Measurements from ENCODE around the gene RTEL1.

RTEL1 gene

DNA sequence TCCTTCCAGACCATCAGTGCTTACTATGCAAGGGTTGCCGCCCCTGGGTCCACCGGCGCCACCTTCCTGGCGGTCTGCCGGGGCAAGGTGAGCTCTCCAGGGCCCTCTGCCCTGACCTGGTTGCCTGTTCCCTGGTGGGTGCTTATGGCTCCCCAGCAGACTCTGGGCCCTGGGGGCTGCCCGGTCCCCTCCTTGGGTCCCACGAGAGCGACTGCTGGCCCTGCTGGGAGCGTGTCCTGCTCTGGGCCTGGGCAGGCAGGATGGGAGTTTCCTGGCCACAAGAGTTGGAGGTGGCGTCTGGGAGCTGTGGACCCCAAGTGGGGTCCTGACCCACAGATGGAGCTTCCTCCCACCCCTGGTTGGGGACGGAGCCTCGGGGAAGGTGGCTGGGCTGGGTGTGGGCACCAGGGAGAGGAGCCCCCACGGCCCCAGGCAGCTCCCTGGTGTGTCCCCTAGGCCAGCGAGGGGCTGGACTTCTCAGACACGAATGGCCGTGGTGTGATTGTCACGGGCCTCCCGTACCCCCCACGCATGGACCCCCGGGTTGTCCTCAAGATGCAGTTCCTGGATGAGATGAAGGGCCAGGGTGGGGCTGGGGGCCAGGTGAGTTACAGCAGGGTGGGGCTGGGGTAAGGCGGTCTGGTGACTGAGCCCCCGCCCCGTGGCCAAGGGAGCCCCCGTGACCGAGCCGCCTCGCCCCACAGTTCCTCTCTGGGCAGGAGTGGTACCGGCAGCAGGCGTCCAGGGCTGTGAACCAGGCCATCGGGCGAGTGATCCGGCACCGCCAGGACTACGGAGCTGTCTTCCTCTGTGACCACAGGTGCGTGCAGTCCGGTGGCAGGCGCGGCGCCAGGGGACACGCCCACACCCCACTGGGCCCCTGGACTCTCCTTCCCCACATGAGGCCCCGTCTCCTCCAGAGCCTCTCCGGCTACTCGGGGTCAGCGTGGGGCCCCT lies 31.2 kb downstream of the RTEL1 start:
- no peak for DNase-seq (ENCODE audit: low read depth)

DNA sequence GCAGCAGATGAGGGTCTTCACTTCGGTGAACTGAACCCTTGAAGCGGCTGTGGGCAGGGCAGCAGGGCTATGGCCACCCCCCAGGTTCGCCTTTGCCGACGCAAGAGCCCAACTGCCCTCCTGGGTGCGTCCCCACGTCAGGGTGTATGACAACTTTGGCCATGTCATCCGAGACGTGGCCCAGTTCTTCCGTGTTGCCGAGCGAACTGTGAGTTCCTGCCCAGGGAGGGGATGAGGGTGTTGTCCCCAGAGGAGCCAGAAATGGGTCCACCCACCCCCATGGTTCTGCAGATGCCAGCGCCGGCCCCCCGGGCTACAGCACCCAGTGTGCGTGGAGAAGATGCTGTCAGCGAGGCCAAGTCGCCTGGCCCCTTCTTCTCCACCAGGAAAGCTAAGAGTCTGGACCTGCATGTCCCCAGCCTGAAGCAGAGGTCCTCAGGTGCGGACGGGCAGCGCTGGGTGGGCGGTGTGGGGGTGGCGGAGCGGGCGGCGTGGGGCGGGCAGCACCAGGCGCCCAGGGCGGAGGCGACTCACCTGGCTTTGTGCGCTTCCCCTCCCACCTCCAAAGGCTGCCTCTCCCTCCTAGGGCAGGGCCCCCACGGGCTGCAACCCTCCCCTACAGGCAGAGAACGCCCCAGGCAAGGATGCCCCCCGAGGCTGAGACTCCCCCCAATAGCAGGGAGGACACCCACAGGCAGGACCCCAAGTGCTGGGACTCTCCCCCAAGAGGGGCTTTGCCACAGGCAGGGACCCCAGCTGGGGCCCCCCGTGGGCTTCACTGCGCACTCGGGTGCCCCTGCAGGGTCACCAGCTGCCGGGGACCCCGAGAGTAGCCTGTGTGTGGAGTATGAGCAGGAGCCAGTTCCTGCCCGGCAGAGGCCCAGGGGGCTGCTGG lies 32.1 kb downstream of the RTEL1 start:
- DNase-seq (ENCODE audit: low read depth): no peak

DNA sequence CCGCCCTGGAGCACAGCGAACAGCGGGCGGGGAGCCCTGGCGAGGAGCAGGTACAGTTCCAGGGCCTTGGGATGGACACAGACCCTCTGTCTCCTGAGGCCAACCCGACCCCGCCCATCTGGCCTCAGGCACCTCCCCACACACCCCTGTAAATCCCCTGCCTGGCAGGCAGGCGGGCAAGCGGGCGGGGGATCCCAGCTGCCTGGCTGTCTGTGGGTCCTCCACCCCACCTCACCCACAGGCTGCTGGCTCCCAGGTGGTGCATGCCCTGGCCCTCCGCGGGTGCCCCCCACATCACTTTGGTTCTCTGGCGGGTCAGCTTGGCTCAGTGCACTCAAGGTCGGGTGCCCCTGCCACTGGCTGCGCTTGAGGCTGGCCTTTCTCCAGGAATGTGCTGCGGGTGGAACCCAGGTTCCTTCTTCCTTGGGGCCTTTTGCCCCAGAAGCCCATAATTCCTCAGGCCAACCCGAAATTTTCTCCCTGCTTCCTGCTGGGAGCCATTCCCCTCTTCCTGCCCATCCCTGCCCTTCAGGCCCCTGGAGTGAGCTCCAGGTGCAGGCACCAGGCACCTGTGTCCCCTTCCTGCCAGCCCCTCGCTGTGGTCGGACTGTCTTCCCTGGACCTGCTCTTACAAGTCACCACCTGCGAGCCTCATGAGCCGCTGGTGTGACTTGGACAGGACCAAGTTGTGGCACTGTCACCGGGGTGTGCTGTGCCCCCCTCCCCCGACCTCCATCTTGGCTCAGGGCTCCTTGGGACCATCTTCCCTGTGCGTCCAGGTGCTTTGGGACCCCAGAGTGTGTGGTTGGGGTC lies 33.0 kb downstream of the RTEL1 start:
- DNase-seq (ENCODE audit: low read depth): no peak

DNA sequence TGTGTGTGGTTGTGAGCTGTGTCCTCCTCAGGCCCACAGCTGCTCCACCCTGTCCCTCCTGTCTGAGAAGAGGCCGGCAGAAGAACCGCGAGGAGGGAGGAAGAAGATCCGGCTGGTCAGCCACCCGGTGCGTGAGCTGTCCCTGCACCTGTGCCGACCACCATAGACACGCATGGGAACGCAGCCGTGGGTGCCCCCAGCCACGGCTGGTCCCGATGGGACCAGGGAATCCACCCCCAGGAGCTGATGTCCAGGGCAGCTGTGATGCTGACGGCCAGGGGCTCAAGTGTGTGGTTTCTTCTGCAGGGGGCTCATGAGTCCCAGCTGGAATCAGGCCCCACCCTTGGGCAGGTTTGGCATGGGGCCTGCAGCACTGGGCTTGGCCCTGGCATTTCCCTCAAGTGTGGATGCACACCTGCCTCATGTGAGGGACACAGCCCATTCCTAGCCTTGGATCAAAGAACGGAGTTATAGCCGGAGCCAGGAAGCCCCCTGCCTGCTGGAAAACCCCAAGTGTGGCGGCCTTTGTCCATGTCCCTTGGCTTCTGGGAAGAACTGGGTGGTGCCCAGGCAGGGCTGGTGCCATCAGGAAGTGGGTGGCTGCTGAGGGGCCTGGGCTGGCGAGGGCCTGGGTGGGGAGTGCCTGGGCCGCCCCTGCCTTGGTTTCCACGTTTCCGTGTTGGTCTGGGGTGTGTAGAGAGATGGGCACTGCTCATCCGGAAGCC lies 33.8 kb downstream of the RTEL1 start:
- DNase-seq (ENCODE audit: low read depth): no peak

DNA sequence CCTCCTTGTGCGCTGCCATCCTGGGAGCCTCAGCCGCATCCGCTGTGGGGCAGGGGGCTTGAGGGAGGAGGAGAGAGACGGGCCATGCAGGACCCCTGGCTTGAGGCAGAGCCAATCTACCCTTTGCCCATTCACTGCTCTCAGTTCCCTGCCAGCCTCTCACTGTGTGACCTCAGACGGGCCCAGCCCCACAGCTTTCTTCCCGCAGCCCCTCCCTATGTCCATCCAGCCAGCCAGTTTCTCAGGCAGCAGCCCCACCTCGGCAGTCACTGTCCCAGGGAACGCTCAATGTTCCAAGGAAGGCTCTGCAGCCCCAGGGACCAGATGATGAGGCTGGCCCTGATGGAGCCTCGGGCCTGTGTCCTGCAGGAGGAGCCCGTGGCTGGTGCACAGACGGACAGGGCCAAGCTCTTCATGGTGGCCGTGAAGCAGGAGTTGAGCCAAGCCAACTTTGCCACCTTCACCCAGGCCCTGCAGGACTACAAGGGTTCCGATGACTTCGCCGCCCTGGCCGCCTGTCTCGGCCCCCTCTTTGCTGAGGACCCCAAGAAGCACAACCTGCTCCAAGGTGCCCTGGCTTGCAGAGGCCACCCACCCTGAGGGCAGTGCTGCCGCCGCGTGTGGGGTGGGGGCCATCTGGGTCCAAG lies 34.4 kb downstream of the RTEL1 start:
- DNase-seq (ENCODE audit: low read depth): no peak

DNA sequence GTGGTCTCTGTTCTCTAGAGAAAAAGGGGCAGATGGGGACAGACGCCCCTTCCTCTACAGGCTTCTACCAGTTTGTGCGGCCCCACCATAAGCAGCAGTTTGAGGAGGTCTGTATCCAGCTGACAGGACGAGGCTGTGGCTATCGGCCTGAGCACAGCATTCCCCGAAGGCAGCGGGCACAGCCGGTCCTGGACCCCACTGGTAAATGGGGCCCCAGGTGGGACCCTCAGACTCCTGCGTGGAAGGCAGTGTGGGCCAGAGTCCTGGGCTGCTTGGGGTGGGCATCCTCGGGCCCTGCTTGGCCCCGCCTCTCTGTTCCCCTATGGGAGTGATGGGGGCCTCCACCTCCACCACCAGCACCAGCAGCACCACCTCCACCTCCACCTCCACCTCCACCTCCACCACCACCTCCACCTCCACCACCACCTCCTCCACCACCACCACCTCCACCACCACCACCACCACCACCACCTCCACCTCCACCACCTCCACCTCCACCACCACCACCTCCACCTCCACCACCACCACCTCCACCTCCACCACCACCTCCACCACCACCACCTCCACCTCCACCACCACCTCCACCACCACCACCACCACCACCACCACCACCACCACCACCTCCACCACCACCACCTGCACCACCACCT lies 35.1 kb downstream of the RTEL1 start:
- no peak for DNase-seq (ENCODE audit: low read depth)

DNA sequence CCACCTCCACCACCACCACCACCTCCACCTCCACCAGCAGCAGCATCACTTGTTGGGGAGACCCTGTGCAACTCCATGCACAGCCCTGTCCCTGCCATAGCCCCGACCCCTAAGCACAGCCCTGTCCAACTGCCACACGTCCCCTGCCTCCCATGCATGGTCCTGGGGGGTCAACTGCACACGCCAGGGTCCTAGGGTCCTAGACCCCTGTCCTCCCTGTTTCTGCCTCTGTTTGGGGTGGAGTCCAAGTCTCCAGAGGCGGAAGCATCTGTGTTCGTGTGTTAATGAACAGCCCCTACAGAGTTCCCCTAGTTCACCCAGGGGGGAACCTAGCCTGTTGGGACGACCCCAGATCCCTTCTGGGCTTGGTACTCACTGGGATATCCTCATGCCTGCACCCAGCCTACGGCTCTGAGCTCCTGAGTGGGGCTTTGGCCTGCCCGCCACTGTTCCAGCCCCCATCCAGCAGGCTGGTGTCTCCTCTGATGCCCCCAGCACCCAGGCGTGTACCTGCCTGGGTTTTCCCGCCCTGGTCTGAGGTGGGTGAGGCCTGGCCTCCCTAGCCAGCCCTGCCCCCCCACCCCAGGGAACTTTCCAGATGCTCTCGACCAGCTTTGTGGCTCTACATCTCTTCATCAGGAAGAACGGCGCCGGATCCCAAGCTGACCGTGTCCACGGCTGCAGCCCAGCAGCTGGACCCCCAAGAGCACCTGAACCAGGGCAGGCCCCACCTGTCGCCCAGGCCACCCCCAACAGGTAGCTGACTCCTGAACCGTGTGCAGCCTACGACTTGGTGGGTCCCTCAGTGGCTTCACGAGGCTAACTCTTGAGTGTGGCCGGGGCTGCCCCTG lies 35.8 kb downstream of the RTEL1 start:
- no peak for DNase-seq (ENCODE audit: low read depth)

DNA sequence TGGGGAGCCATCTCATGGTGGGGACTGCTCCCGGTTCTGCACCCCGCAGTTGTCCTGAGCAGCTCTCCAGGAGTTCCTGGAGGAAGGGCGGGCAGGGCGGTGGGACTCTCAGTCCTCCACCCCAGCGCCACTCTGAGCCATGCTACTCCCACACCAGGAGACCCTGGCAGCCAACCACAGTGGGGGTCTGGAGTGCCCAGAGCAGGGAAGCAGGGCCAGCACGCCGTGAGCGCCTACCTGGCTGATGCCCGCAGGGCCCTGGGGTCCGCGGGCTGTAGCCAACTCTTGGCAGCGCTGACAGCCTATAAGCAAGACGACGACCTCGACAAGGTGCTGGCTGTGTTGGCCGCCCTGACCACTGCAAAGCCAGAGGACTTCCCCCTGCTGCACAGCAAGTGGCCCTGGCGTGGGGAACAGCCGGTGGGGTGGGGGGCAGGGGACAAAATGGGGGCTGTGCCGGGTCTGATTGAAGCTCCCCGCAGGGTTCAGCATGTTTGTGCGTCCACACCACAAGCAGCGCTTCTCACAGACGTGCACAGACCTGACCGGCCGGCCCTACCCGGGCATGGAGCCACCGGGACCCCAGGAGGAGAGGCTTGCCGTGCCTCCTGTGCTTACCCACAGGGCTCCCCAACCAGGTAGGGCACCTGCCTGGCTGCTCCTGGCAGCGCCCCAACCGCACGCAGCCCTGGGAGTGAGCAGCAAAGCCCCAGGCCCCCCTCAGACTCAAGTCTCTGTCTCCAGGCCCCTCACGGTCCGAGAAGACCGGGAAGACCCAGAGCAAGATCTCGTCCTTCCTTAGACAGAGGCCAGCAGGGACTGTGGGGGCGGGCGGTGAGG lies 36.7 kb downstream of the RTEL1 start:
- DNase-seq (ENCODE audit: low read depth): no peak

DNA sequence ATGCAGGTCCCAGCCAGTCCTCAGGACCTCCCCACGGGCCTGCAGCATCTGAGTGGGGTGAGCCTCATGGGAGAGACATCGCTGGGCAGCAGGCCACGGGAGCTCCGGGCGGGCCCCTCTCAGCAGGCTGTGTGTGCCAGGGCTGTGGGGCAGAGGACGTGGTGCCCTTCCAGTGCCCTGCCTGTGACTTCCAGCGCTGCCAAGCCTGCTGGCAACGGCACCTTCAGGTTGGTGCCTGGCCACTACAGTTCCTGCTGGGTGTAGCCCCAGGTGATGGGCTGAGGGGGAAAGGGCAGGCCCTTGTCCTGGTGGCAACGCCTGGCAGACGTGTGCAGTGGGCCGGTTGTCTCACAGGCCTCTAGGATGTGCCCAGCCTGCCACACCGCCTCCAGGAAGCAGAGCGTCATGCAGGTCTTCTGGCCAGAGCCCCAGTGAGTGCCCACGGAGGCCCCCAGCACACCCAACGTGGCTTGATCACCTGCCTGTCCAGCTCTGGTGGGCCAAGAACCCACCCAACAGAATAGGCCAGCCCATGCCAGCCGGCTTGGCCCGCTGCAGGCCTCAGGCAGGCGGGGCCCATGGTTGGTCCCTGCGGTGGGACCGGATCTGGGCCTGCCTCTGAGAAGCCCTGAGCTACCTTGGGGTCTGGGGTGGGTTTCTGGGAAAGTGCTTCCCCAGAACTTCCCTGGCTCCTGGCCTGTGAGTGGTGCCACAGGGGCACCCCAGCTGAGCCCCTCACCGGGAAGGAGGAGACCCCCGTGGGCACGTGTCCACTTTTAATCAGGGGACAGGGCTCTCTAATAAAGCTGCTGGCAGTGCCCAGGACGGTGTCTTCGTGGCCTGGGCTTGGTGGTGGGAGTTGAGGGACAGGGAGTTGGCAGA lies 37.6 kb downstream of the RTEL1 start:
- DNase-seq (ENCODE audit: low read depth): no peak

DNA sequence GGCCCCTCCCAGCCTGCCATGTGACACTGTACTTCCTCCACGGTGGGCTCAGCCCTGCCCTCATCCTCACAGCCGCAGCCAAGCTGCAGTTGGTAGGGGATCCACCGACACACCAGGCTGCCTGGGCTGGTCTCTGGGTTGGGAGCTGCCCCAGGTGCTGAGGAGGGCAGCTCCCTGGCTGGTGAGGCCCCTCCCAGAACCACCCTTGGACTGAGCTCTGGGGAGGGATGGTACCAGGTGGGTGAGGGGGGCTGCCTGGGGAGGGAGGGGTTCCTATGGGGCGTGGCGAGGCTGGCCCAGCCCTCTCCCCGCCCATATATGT lies 38.2 kb downstream of the RTEL1 start:
- DNase-seq (ENCODE audit: low read depth): no peak

DNA sequence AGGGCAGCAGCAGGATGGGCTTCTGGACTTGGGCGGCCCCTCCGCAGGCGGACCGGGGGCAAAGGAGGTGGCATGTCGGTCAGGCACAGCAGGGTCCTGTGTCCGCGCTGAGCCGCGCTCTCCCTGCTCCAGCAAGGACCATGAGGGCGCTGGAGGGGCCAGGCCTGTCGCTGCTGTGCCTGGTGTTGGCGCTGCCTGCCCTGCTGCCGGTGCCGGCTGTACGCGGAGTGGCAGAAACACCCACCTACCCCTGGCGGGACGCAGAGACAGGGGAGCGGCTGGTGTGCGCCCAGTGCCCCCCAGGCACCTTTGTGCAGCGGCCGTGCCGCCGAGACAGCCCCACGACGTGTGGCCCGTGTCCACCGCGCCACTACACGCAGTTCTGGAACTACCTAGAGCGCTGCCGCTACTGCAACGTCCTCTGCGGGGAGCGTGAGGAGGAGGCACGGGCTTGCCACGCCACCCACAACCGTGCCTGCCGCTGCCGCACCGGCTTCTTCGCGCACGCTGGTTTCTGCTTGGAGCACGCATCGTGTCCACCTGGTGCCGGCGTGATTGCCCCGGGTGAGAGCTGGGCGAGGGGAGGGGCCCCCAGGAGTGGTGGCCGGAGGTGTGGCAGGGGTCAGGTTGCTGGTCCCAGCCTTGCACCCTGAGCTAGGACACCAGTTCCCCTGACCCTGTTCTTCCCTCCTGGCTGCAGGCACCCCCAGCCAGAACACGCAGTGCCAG lies 38.7 kb downstream of the RTEL1 start, which contains the start of gene TNFRSF6B:
TSS of gene TNFRSF6B (plus strand) at position 25 of the 729 bp plus-strand sequence. CDS start at position 141, 116 bp downstream.
- no peak for DNase-seq (ENCODE audit: low read depth)

DNA sequence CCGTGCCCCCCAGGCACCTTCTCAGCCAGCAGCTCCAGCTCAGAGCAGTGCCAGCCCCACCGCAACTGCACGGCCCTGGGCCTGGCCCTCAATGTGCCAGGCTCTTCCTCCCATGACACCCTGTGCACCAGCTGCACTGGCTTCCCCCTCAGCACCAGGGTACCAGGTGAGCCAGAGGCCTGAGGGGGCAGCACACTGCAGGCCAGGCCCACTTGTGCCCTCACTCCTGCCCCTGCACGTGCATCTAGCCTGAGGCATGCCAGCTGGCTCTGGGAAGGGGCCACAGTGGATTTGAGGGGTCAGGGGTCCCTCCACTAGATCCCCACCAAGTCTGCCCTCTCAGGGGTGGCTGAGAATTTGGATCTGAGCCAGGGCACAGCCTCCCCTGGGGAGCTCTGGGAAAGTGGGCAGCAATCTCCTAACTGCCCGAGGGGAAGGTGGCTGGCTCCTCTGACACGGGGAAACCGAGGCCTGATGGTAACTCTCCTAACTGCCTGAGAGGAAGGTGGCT lies 39.3 kb downstream of the RTEL1 start:
- DNase-seq (ENCODE audit: low read depth): no peak

DNA sequence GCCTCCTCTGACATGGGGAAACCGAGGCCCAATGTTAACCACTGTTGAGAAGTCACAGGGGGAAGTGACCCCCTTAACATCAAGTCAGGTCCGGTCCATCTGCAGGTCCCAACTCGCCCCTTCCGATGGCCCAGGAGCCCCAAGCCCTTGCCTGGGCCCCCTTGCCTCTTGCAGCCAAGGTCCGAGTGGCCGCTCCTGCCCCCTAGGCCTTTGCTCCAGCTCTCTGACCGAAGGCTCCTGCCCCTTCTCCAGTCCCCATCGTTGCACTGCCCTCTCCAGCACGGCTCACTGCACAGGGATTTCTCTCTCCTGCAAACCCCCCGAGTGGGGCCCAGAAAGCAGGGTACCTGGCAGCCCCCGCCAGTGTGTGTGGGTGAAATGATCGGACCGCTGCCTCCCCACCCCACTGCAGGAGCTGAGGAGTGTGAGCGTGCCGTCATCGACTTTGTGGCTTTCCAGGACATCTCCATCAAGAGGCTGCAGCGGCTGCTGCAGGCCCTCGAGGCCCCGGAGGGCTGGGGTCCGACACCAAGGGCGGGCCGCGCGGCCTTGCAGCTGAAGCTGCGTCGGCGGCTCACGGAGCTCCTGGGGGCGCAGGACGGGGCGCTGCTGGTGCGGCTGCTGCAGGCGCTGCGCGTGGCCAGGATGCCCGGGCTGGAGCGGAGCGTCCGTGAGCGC lies 39.9 kb downstream of the RTEL1 start:
- DNase-seq (ENCODE audit: low read depth): no peak

DNA sequence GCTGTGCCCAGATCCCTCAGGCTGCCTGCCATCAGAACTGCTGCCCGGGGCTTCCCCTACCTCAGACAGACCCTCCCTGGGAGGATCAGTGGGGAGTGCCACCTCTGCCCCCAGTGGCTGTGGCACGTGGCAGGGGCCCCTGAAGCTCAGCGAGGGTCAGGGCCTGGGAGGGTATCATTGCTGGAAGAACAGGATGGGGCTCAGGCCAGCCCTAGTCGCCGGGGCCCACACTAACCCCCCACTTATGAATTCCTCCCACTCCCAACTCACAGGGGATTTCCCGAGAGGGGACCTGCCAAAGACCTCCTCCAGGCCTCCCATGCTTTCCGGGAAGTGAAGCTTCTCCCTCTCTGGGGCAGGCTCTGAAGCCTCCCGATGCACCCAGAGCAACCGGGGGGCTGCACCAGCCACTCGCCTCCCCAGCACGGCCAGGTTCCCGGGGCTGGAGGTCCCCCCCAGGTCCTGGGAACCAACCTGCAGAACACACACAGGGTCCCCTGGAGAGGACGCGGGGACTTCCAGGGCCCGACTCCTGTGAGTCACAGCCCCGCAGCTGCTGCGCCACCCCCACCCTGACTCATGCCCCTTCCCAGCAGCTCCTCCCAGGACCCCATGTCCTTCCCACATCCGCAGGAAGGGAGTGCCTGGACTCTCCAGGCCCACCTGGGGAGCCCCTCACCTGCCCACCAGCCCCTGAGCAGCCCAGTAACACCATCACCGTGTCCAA lies 40.8 kb downstream of the RTEL1 start:
- no peak for DNase-seq (ENCODE audit: low read depth)

DNA sequence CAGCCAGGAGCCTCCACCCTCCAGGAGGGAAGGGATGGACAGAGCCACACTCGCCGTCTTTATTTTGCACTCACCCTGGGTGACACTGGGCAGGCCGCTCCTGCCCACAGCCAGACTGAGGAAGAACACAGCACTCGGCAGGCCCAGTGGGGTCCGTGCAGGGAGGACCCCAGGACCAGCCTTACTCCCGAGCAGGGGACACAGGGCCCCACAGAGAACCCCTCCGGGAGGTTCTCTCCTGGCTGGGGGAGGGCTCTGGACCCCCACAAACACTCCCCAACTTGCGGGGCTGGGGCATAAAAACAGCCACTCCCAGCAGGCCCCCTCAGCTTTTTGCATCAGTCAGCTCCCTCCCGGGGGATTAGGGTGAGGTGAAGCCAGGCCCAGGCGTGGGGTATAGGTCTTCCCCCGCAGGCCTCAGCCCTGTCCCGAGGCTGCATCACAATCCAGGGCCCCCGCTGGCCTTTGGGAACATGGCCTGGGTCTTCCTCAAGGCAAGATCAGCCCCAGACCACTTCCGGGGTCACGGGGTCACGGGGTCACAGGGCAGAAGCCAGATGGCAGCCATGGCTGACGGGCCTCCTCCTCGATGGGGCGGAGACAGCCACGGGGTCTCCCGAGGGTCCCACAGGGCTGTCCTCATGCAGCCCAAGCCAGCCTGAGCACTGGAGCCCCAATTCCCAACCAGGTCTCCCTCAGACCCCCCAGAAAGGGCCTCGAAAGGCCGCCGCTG lies 41.5 kb downstream of the RTEL1 start:
- DNase-seq (ENCODE audit: low read depth): no peak
